SK-N-SH (cell line): ENCODE measurements around the gene STAT1. TPM values are rescaled to one million over a fixed set of nuclear protein-coding genes. Genes with fewer than 3 reads are reported as not detected.

Experiments used
- CTCF ChIA-PET: fragments of 300-600, 350-600 bp; formaldehyde crosslinking; extraction: SDS; loops from one replicate; lab custom pipeline; 2021; lab: Yijun Ruan, JAX
- POLR2A ChIA-PET: fragments of 350-600 bp; sonication (Branson Sonifier 250); formaldehyde crosslinking; extraction: SDS; loops from one replicate; lab custom pipeline; 2020; ENCODE audit warnings: antibody characterized with exemption, inconsistent platforms; lab: Yijun Ruan, JAX
- DNase-seq: peaks from one replicate; pipeline ENCODE4 v3.0.0; 2012
- H2AFZ ChIP-seq: fragments of 200-600 bp; sonication (generic); 2 replicates; pipeline ENCODE4 v1.8.1; 2016; ENCODE audit warnings: antibody characterized with exemption, mild to moderate bottlenecking, low read depth
- H3F3A ChIP-seq: fragments of 200-600 bp; sonication (generic); replicated peaks from 2 replicates; pipeline ENCODE3; 2016; ENCODE audit warnings: antibody characterized with exemption, mild to moderate bottlenecking; ENCODE audit not compliant: insufficient read depth
- H3K27ac ChIP-seq, 2 experiments: fragments of 200-500 bp in 1 of 2; fragments of 200-600 bp in 1 of 2; sonication (Bioruptor generic) in 1 of 2; sonication (generic), shearing (Covaris generic) in 1 of 2; 2 replicates each; pipeline versions ENCODE4 v1.5.1 to v1.6.1; 2014 to 2016; ENCODE audit warnings: low read depth in 2 of 2, inconsistent platforms in 1 of 2, low read length in 1 of 2, mild to moderate bottlenecking in 1 of 2, mixed read lengths in 1 of 2
- H3K27me3 ChIP-seq: fragments of 200-600 bp; sonication (generic), shearing (Covaris generic); 2 replicates; pipeline ENCODE4 v1.6.1; 2016; ENCODE audit warnings: mixed run types; ENCODE audit not compliant: insufficient read depth
- H3K36me3 ChIP-seq, 2 experiments: fragments of 200-500 bp in 1 of 2; fragments of 200-600 bp in 1 of 2; sonication (Bioruptor generic) in 1 of 2; sonication (generic) in 1 of 2; replicated peaks in 1 of 2; 2 replicates each; pipeline versions ENCODE3 to v1.5.1; 2014 to 2016; ENCODE audit warnings: low read length in 1 of 2, mild to moderate bottlenecking in 1 of 2; ENCODE audit not compliant: insufficient read depth in 2 of 2, control insufficient read depth in 1 of 2
- H3K4me1 ChIP-seq, 2 experiments: fragments of 200-500 bp in 1 of 2; fragments of 200-600 bp in 1 of 2; sonication (Bioruptor generic) in 1 of 2; sonication (generic), shearing (Covaris generic) in 1 of 2; 2 replicates each; pipeline versions ENCODE4 v1.5.1 to v1.6.1; 2014 to 2016; ENCODE audit warnings: low read depth in 1 of 2, low read length in 1 of 2, mixed run types in 1 of 2; ENCODE audit not compliant: insufficient read depth in 2 of 2, control insufficient read depth in 1 of 2
- H3K4me2 ChIP-seq: fragments of 200-600 bp; sonication (generic), shearing (Covaris generic); 2 replicates; pipeline ENCODE4 v1.6.1; 2017; ENCODE audit warnings: mixed run types
- H3K4me3 ChIP-seq, 2 experiments: fragments of 200-500 bp in 1 of 2; fragments of 200-600 bp in 1 of 2; sonication (Bioruptor generic) in 1 of 2; sonication (generic), shearing (Covaris generic) in 1 of 2; 2 replicates each; pipeline versions ENCODE4 v1.5.1 to v1.8.1; 2014 to 2016; ENCODE audit warnings: low read depth in 2 of 2, inconsistent platforms in 1 of 2, low read length in 1 of 2, mild to moderate bottlenecking in 1 of 2, mixed read lengths in 1 of 2, moderate library complexity in 1 of 2
- H3K79me2 ChIP-seq: fragments of 200-600 bp; sonication (generic); 2 replicates; pipeline ENCODE4 v1.8.1; 2017; ENCODE audit warnings: mild to moderate bottlenecking; ENCODE audit not compliant: insufficient read depth
- H3K9ac ChIP-seq: fragments of 200-600 bp; sonication (generic); 2 replicates; pipeline ENCODE4 v1.6.1; 2017; ENCODE audit warnings: mixed run types
- H3K9me2 ChIP-seq: fragments of 200-600 bp; sonication (generic); 2 replicates; pipeline ENCODE4 v1.6.1; 2017; ENCODE audit warnings: mixed run types
- H3K9me3 ChIP-seq: fragments of 200-600 bp; sonication (generic); 2 replicates; pipeline ENCODE4 v1.6.1; 2017; ENCODE audit warnings: mixed run types, mild to moderate bottlenecking, moderate library complexity
- H4K20me1 ChIP-seq: fragments of 200-600 bp; sonication (generic); 2 replicates; pipeline ENCODE4 v1.6.1; 2017; ENCODE audit warnings: mild to moderate bottlenecking, mixed run types; ENCODE audit not compliant: insufficient read depth
- CHD2 ChIP-seq: fragments of 150-350 bp; IDR thresholded peaks from 2 replicates; pipeline ENCODE4 v1.6.1; 2018; ENCODE audit warnings: low read length; ENCODE audit not compliant: partially characterized antibody
- ELF1 ChIP-seq: IDR thresholded peaks from 2 replicates; pipeline ENCODE4 v1.4.0; 2012
- EZH2phosphoT487 ChIP-seq: fragments of 200-600 bp; sonication (generic); IDR thresholded peaks from 2 replicates; pipeline ENCODE4 v1.6.1; 2017; ENCODE audit warnings: low read depth, mixed run types, mild to moderate bottlenecking, antibody characterized with exemption, moderate library complexity, borderline replicate concordance
- FOXJ3 ChIP-seq: sonication (generic); formaldehyde crosslinking; IDR thresholded peaks from 2 replicates; pipeline ENCODE4 v1.5.1; 2020; ENCODE audit warnings: mild to moderate bottlenecking, missing genetic modification reagents
- GABPA ChIP-seq: IDR thresholded peaks from 2 replicates; pipeline ENCODE4 v1.4.0; 2012; ENCODE audit warnings: low read depth, mild to moderate bottlenecking
- JUND ChIP-seq: IDR thresholded peaks from 2 replicates; pipeline ENCODE4 v1.4.0; 2012
- MEF2A ChIP-seq: IDR thresholded peaks from 2 replicates; pipeline ENCODE4 v1.4.0; 2012; ENCODE audit warnings: low read depth, borderline replicate concordance
- MXI1 ChIP-seq: IDR thresholded peaks from 2 replicates; pipeline ENCODE4 v1.6.1; 2012; ENCODE audit warnings: mild to moderate bottlenecking, low read depth, low read length, improper control_type of control experiment
- NFIC ChIP-seq: IDR thresholded peaks from 2 replicates; pipeline ENCODE4 v1.4.0; 2012; ENCODE audit warnings: borderline replicate concordance
- RCOR1 ChIP-seq: fragments of 150-350 bp; IDR thresholded peaks from 2 replicates; pipeline ENCODE4 v1.6.1; 2017; ENCODE audit warnings: antibody characterized with exemption, low read length
- SMC3 ChIP-seq: IDR thresholded peaks from 2 replicates; pipeline ENCODE4 v1.6.1; 2012; ENCODE audit warnings: low read depth, low read length, improper control_type of control experiment
- TAF1 ChIP-seq: IDR thresholded peaks from 2 replicates; pipeline ENCODE4 v1.6.1; 2012; ENCODE audit warnings: low read depth, mild to moderate bottlenecking, low read length, moderate library complexity, borderline replicate concordance
- YY1 ChIP-seq: IDR thresholded peaks from 2 replicates; pipeline ENCODE4 v1.4.0; 2012; ENCODE audit warnings: low read depth, mild to moderate bottlenecking
- WGBS: methylation state at CpG from one replicate; pipeline ENCODE4 v1.1.6; 2017; ENCODE audit warnings: low lambda C conversion rate; 5-methylcytosine and 5-hydroxymethylcytosine counted together
- polyA plus RNA-seq, 3 experiments: library from polyadenylated mRNA; depleted of rRNA; stranded (reverse); fragments of >200 nt; gene quantifications; 2 replicates each; pipeline ENCODE4 v1.2.3, GENCODE V29; 2012
- TF ChIP-seq, protein P1 (sequence below): fragments of 200-600 bp; sonication (generic); IDR thresholded peaks from 2 replicates; pipeline ENCODE4 v1.6.1; 2017; ENCODE audit warnings: antibody characterized with exemption, mild to moderate bottlenecking, moderate library complexity
- TF ChIP-seq, protein P2 (sequence below): IDR thresholded peaks from 2 replicates; pipeline ENCODE4 v1.6.1; 2012; ENCODE audit warnings: mild to moderate bottlenecking, low read depth, low read length, moderate library complexity

Gene STAT1
- polyA plus RNA-seq, 1 of the 3 experiments (the other 2 are of a cell fraction): 22.1 TPM

DNA sequence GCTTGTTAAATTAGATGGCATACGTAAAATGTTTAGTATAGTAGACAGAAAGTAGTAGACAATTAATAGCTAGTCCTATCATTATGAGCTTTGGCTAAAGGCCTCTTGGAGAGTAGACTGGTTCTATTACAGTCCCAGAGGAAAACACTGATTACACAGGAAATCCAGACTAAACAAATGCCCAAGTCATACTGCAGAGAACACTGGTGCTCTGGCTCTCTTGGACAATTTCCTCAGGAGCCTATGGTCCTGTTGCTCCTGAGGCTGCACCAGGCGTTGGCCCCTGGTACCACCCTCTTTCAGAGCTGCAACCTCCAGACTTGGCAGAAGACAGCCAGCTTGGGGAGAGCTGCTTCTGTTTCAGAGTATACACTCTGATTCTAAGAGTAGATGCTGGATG, 41.8 kb downstream of the STAT1 start:
- Histone ChIP-seq H3K4me3 (no peak overlapping the region), H3K27me3 (no peaks in the 10 kb centered on the region), H3F3A (no peaks in the 10 kb centered on the region), H3K4me1 (no peaks in the 10 kb centered on the region), H4K20me1 (no peaks in the 10 kb centered on the region), H3K27ac (no peak overlapping the region), H3K4me2 (no peak overlapping the region), H3K36me3 (peaks cover 88 to 96% of the 10 kb centered on the region in 2 experiments), H2AFZ (no peak overlapping the region), H3K9ac (no peak overlapping the region), H3K9me2 (no peaks in the 10 kb centered on the region), H3K9me3 (no peaks in the 10 kb centered on the region), H3K79me2 (no peaks in the 10 kb centered on the region)
- TF ChIP-seq CHD2 (no peak), NFIC (no peak), TAF1 (no peak), YY1 (no peak), FOXJ3 (CRISPR knock-in tag) (no peak)
- ChIA-PET POLR2A (no interaction called here), CTCF (interaction anchor here (0.8 to 1.2 kb wide), 2 partner anchors 27 to 45 kb away, joined by 3 read pairs; no protein-coding TSS in a partner anchor)
- DNase-seq: no peak
- 98% methylated on average over 2 of the region's 2 CpGs for WGBS

GRCh38 chr2:190970873-190971506, 43.0 kb downstream of the STAT1 start:
- no peak for DNase-seq
- no peaks in the 10 kb centered on the region for H3K9me3 ChIP-seq
- no peak overlapping the region for H3K9ac ChIP-seq
- CTCF ChIA-PET: interaction anchor here (1.1 kb wide), 1 partner anchor 121 kb away, joined by 4 read pairs; no protein-coding TSS in a partner anchor
- H3K9me2 ChIP-seq: no peaks in the 10 kb centered on the region
- H3F3A ChIP-seq: no peaks in the 10 kb centered on the region
- H3K79me2 ChIP-seq: no peaks in the 10 kb centered on the region
- no peaks in the 10 kb centered on the region for H3K4me1 ChIP-seq
- H3K27me3 ChIP-seq: no peaks in the 10 kb centered on the region
- no peak overlapping the region; a peak in 1 of 4 replicates for H3K27ac ChIP-seq
- no peak for TF ChIP-seq SMC3
- no peak for TF ChIP-seq YY1
- no peak for TF ChIP-seq MXI1
- TF ChIP-seq, protein P1, sequence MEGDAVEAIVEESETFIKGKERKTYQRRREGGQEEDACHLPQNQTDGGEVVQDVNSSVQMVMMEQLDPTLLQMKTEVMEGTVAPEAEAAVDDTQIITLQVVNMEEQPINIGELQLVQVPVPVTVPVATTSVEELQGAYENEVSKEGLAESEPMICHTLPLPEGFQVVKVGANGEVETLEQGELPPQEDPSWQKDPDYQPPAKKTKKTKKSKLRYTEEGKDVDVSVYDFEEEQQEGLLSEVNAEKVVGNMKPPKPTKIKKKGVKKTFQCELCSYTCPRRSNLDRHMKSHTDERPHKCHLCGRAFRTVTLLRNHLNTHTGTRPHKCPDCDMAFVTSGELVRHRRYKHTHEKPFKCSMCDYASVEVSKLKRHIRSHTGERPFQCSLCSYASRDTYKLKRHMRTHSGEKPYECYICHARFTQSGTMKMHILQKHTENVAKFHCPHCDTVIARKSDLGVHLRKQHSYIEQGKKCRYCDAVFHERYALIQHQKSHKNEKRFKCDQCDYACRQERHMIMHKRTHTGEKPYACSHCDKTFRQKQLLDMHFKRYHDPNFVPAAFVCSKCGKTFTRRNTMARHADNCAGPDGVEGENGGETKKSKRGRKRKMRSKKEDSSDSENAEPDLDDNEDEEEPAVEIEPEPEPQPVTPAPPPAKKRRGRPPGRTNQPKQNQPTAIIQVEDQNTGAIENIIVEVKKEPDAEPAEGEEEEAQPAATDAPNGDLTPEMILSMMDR: no peak
- TF ChIP-seq GABPA: no peak
- no peak for TF ChIP-seq JUND
- no peak for TF ChIP-seq ELF1
- no peak for TF ChIP-seq CHD2
- no peak for TF ChIP-seq EZH2phosphoT487
- no peak for TF ChIP-seq RCOR1
- no peak for TF ChIP-seq NFIC
- TF ChIP-seq, protein P2, sequence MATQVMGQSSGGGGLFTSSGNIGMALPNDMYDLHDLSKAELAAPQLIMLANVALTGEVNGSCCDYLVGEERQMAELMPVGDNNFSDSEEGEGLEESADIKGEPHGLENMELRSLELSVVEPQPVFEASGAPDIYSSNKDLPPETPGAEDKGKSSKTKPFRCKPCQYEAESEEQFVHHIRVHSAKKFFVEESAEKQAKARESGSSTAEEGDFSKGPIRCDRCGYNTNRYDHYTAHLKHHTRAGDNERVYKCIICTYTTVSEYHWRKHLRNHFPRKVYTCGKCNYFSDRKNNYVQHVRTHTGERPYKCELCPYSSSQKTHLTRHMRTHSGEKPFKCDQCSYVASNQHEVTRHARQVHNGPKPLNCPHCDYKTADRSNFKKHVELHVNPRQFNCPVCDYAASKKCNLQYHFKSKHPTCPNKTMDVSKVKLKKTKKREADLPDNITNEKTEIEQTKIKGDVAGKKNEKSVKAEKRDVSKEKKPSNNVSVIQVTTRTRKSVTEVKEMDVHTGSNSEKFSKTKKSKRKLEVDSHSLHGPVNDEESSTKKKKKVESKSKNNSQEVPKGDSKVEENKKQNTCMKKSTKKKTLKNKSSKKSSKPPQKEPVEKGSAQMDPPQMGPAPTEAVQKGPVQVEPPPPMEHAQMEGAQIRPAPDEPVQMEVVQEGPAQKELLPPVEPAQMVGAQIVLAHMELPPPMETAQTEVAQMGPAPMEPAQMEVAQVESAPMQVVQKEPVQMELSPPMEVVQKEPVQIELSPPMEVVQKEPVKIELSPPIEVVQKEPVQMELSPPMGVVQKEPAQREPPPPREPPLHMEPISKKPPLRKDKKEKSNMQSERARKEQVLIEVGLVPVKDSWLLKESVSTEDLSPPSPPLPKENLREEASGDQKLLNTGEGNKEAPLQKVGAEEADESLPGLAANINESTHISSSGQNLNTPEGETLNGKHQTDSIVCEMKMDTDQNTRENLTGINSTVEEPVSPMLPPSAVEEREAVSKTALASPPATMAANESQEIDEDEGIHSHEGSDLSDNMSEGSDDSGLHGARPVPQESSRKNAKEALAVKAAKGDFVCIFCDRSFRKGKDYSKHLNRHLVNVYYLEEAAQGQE: no peak
- TF ChIP-seq MEF2A: no peak
- H3K4me3 ChIP-seq: no peak overlapping the region
- peaks cover 84 to 92% of the 10 kb centered on the region in 2 experiments for H3K36me3 ChIP-seq
- no peaks in the 10 kb centered on the region for H4K20me1 ChIP-seq
- no peak overlapping the region for H2AFZ ChIP-seq
- WGBS: 93% methylated on average over 5 of the region's 5 CpGs
- H3K4me2 ChIP-seq: no peak overlapping the region
- POLR2A ChIA-PET: no interaction called here
